IPS-NIHi7 (cell line): Measurements from ENCODE around the gene RMRP.
"Not testable (repeated sequence)": the region's sequence is repeated elsewhere in the genome, so short reads cannot be mapped to it uniquely, and the experiment has no call there.

Experiments
- DNase-seq: peaks from one replicate; pipeline ENCODE4 v3.0.0; 2012; ENCODE audit warnings: mixed read lengths; ENCODE audit errors: extremely low spot score

The RMRP gene

GRCh38 chr9:35665471-35665818, 7.6 kb upstream of the RMRP start:
- no peak for DNase-seq

GRCh38 chr9:35664531-35665470, 7.0 kb upstream of the RMRP start, which contains the start of gene ARHGEF39:
Gene ARHGEF39 (minus strand): TSS chr9:35665195. CDS start chr9:35665169, 26 bp downstream.
- peak; percentile 96 for DNase-seq

GRCh38 chr9:35662437-35662836, 4.6 kb upstream of the RMRP start:
- no peak for DNase-seq

GRCh38 chr9:35661756-35662350, 4.0 kb upstream of the RMRP start:
- DNase-seq: no peak

- DNase-seq: no peak
Observed at GRCh38 chr9:35660966-35661415, 3.2 kb upstream of the RMRP start.

- DNase-seq: no peak
Observed at GRCh38 chr9:35659340-35659739, 1.5 kb upstream of the RMRP start.

- no peak for DNase-seq
Observed at GRCh38 chr9:35658968-35659220, 1.1 kb upstream of the RMRP start.

GRCh38 chr9:35658137-35658967, 533 bp upstream of the RMRP start, which contains the start of gene CCDC107:
Gene CCDC107 (plus strand): TSS chr9:35658292. CDS start chr9:35658380, 88 bp downstream.
- peak; percentile 89 for DNase-seq

GRCh38 chr9:35656831-35657545, 831 bp downstream of the RMRP start:
- no peak for DNase-seq

GRCh38 chr9:35656348-35656747, 1.5 kb downstream of the RMRP start:
- DNase-seq: no peak

- no peak for DNase-seq
Observed at GRCh38 chr9:35653611-35654010, 4.2 kb downstream of the RMRP start.

GRCh38 chr9:35652829-35653209, 5.0 kb downstream of the RMRP start:
- DNase-seq: no peak

- DNase-seq: no peak
Observed at GRCh38 chr9:35651956-35652828, 5.6 kb downstream of the RMRP start.

- no peak for DNase-seq
Observed at GRCh38 chr9:35650341-35651158, 7.3 kb downstream of the RMRP start, which contains the start of gene SIT1. Gene SIT1 (minus strand): TSS chr9:35650931. CDS start chr9:35650853, 78 bp downstream.

GRCh38 chr9:35649431-35650340, 8.1 kb downstream of the RMRP start:
- no peak for DNase-seq

- DNase-seq: peak; percentile 95
Observed at GRCh38 chr9:35646533-35647265, 11.1 kb downstream of the RMRP start.

GRCh38 chr9:35646153-35646532, 11.7 kb downstream of the RMRP start:
- peak; percentile 78 for DNase-seq

GRCh38 chr9:35645736-35646135, 12.1 kb downstream of the RMRP start:
- DNase-seq: not testable (repeated sequence)
